ENCODE data around the gene SRL. TPM values are rescaled to one million over a fixed set of nuclear protein-coding genes. Genes with fewer than 3 reads are reported as not detected.

The SRL gene
- polyA plus RNA-seq, 1 donor from 2014 or later: not detected

- no peaks in the 10 kb centered on the region for H3K9me3 ChIP-seq (ENCODE audit: low read length)
- H3K9me2 ChIP-seq (ENCODE audit: insufficient read depth, low read length): no peaks in the 10 kb centered on the region
- H3K4me3 ChIP-seq (ENCODE audit: low read length): no peak overlapping the region
- no peaks in the 10 kb centered on the region for H3K79me2 ChIP-seq (replicated peaks; ENCODE audit: insufficient read depth, low read length)
- H2AFZ ChIP-seq (ENCODE audit: low read depth, low read length): no peak overlapping the region
- no peaks in the 10 kb centered on the region for H3F3A ChIP-seq (ENCODE audit: insufficient read depth, low read length, poor library complexity, severe bottlenecking)
- no peak for TF ChIP-seq POLR2AphosphoS5 (IDR thresholded peaks at IDR 0.05)
- no peak for TF ChIP-seq RAD21 (conservative IDR thresholded peaks at IDR 0.05)
- TF ChIP-seq EP300 (conservative IDR thresholded peaks at IDR 0.05; ENCODE audit: poor library complexity, severe bottlenecking): no peak
- TF ChIP-seq EZH2 (IDR thresholded peaks at IDR 0.05; ENCODE audit: borderline replicate concordance, insufficient read depth, low read length, poor library complexity, severe bottlenecking): no peak
- H3K4me2 ChIP-seq (ENCODE audit: low read length): no peak overlapping the region
- no peaks in the 10 kb centered on the region for H3K27me3 ChIP-seq (ENCODE audit: insufficient read depth, low read depth, low read length)
- H3K36me3 ChIP-seq (ENCODE audit: insufficient read depth, low read length): no peaks in the 10 kb centered on the region
- no peaks in the 10 kb centered on the region for H4K20me1 ChIP-seq (ENCODE audit: insufficient read depth)
- H3K9ac ChIP-seq (ENCODE audit: low read length): no peak overlapping the region
- H3K27ac ChIP-seq (ENCODE audit: low read length): no peak overlapping the region
These were observed 5.5 kb upstream of the SRL start for GRCh38 chr16:4247460-4247784.

- H3K27me3 ChIP-seq (ENCODE audit: insufficient read depth, low read depth, low read length): no peaks in the 10 kb centered on the region
- no peak overlapping the region for H3K4me2 ChIP-seq (ENCODE audit: low read length)
- H3K9ac ChIP-seq (ENCODE audit: low read length): no peak overlapping the region
- TF ChIP-seq REST (IDR thresholded peaks at IDR 0.05; ENCODE audit: borderline replicate concordance) (no peak), MXI1 (conservative IDR thresholded peaks at IDR 0.05; ENCODE audit: poor library complexity, severe bottlenecking) (no peak), EP300 (conservative IDR thresholded peaks at IDR 0.05; ENCODE audit: poor library complexity, severe bottlenecking) (no peak), RAD21 (conservative IDR thresholded peaks at IDR 0.05) (no peak), SMC3 (conservative IDR thresholded peaks at IDR 0.05; ENCODE audit: poor library complexity) (no peak), TAF1 (IDR thresholded peaks at IDR 0.05; ENCODE audit: low read depth) (no peak), EZH2 (IDR thresholded peaks at IDR 0.05; ENCODE audit: borderline replicate concordance, insufficient read depth, low read length, poor library complexity, severe bottlenecking) (no peak), POLR2AphosphoS5 (IDR thresholded peaks at IDR 0.05) (no peak), CTCF (IDR thresholded peaks at IDR 0.05; ENCODE audit: poor library complexity, severe bottlenecking) (no peak)
- H3K79me2 ChIP-seq (replicated peaks; ENCODE audit: insufficient read depth, low read length): no peaks in the 10 kb centered on the region
- H3K9me2 ChIP-seq (ENCODE audit: insufficient read depth, low read length): no peaks in the 10 kb centered on the region
- no peaks in the 10 kb centered on the region for H3K9me3 ChIP-seq (ENCODE audit: low read length)
- H4K20me1 ChIP-seq (ENCODE audit: insufficient read depth): no peaks in the 10 kb centered on the region
- no peak overlapping the region for H3K4me3 ChIP-seq (ENCODE audit: low read length)
- no peak overlapping the region for H3K27ac ChIP-seq (ENCODE audit: low read length)
- no peak overlapping the region for H2AFZ ChIP-seq (ENCODE audit: low read depth, low read length)
- H3F3A ChIP-seq (ENCODE audit: insufficient read depth, low read length, poor library complexity, severe bottlenecking): no peaks in the 10 kb centered on the region
- no peaks in the 10 kb centered on the region for H3K36me3 ChIP-seq (ENCODE audit: insufficient read depth, low read length)
These were observed 5.0 kb upstream of the SRL start for GRCh38 chr16:4246777-4247459.
